ENCODE data around the gene IFI44L.

GRCh38 chr1:78673120-78673519 lies 52.9 kb downstream of the IFI44L start:
- TF ChIP-seq ZNF484 (CRISPR knock-in tag; IDR thresholded peaks at IDR 0.05; ENCODE audit: borderline replicate concordance, low read depth): no peak
- TF ChIP-seq PAF1 (CRISPR knock-in tag; IDR thresholded peaks at IDR 0.05): no peak
- TF ChIP-seq CTCF (CRISPR knock-in tag; IDR thresholded peaks at IDR 0.05): 0 out of 2 replicates have a peak, but pooled peaks have one; percentile 9
- TF ChIP-seq FOXM1 (CRISPR knock-in tag; IDR thresholded peaks at IDR 0.05): no peak
- TF ChIP-seq POLR2A (IDR thresholded peaks at IDR 0.05; ENCODE audit: insufficient read depth in 1 of 2, low read depth in 2 of 2, low read length in 2 of 2): no peak
- no peak for TF ChIP-seq ZNF232 (CRISPR knock-in tag; IDR thresholded peaks at IDR 0.05; ENCODE audit: borderline replicate concordance)
- TF ChIP-seq KLF9 (CRISPR knock-in tag; IDR thresholded peaks at IDR 0.05; ENCODE audit: low read depth): no peak
- TF ChIP-seq FOXA1 (IDR thresholded peaks at IDR 0.05): no peak
- no peak for TF ChIP-seq FOXA1 (CRISPR knock-in tag; IDR thresholded peaks at IDR 0.05)
- TF ChIP-seq ZSCAN29 (CRISPR knock-in tag; conservative IDR thresholded peaks at IDR 0.05): no peak
- TF ChIP-seq ZNF766 (CRISPR knock-in tag; IDR thresholded peaks at IDR 0.05; ENCODE audit: borderline replicate concordance): no peak
- TF ChIP-seq BCLAF1 (IDR thresholded peaks at IDR 0.05): no peak
- no peak for TF ChIP-seq MED13 (CRISPR knock-in tag; IDR thresholded peaks at IDR 0.05)
